ENCODE results near the gene THSD7A. TPM values are rescaled to one million over a fixed set of nuclear protein-coding genes. Genes with fewer than 3 reads are reported as not detected.

Gene THSD7A
- polyA plus RNA-seq, 1 experiment = 0.06 TPM

DNA sequence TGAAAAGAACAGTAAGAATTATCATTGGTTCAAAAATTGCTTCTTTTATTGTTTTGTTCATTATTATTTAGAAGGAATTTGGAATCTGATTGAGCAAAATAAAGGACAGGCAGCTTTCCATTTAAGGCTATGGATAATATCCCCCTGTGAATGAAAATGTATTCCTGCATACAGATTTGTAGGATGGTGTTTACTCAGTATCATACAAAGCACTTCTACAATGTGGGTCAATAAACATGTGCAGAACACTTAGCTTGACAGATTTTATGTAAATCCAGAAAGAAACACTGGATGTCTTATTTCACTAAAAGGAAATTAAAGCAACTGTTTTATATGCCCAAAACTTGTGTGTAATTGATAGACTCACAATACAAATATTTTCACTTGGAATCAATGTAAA, 189.7 kb downstream of the THSD7A start:
- Histone ChIP-seq H3K9me3 (ENCODE audit: control insufficient read depth, insufficient read depth, low read length) (no peaks in the 10 kb centered on the region), H3K4me3 (ENCODE audit: low read depth, low read length) (no peak overlapping the region), H3K27me3 (ENCODE audit: control insufficient read depth, insufficient read depth, low read length) (no peaks in the 10 kb centered on the region), H3K27ac (ENCODE audit: low read depth, low read length) (no peak overlapping the region)
- ChIA-PET POLR2A (no interaction called here), CTCF (no interaction called here)
- no peak for DNase-seq (ENCODE audit: low read depth, low spot score)
- TF ChIP-seq, protein P1, sequence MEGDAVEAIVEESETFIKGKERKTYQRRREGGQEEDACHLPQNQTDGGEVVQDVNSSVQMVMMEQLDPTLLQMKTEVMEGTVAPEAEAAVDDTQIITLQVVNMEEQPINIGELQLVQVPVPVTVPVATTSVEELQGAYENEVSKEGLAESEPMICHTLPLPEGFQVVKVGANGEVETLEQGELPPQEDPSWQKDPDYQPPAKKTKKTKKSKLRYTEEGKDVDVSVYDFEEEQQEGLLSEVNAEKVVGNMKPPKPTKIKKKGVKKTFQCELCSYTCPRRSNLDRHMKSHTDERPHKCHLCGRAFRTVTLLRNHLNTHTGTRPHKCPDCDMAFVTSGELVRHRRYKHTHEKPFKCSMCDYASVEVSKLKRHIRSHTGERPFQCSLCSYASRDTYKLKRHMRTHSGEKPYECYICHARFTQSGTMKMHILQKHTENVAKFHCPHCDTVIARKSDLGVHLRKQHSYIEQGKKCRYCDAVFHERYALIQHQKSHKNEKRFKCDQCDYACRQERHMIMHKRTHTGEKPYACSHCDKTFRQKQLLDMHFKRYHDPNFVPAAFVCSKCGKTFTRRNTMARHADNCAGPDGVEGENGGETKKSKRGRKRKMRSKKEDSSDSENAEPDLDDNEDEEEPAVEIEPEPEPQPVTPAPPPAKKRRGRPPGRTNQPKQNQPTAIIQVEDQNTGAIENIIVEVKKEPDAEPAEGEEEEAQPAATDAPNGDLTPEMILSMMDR (IDR thresholded peaks at IDR 0.05; ENCODE audit: low read depth, low read length) = no peak

DNA sequence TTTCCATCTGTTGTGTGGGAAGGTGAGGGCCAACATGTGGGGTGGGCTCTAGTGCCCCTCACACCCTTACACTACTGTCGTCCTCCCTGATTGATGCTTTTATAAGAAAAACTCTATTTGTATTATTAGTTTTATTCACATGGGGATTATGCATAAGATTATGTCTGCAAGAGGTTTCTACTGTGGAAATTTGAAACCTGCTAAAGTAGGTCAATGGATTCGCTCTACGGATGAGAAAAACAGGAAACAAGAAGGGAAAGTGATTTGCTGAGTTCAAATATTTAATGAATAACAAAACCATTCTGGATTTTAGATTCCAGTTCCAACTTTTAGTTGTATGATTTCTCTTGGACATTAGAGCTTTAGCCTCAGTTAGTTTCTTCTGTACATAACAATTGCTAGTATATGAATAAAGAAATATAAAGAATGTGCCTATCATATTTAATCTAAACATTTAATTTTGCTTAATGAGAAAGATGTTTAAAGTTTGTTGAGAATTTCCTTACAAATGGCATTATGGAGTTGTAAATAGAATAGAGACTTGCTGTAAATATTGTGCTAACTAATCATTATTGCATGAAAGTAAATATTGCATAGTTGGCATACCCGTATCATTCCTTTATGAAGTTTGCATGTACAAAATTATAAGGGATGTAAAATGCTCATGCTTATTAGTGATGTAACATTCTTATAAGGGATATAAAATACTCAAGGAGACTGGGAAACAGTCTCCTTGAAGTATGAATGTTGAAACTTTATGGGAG, 193.8 kb downstream of the THSD7A start:
- TF ChIP-seq, protein P1 (IDR thresholded peaks at IDR 0.05; ENCODE audit: low read depth, low read length) = no peak
- ChIA-PET POLR2A (no interaction called here), CTCF (no interaction called here)
- H3K9me3 ChIP-seq (ENCODE audit: control insufficient read depth, insufficient read depth, low read length) = no peaks in the 10 kb centered on the region
- no peaks in the 10 kb centered on the region for H3K27me3 ChIP-seq (ENCODE audit: control insufficient read depth, insufficient read depth, low read length)
- H3K4me3 ChIP-seq (ENCODE audit: low read depth, low read length) = no peak overlapping the region
- H3K27ac ChIP-seq (ENCODE audit: low read depth, low read length) = no peak overlapping the region
- DNase-seq (ENCODE audit: low read depth, low spot score) = no peak

DNA sequence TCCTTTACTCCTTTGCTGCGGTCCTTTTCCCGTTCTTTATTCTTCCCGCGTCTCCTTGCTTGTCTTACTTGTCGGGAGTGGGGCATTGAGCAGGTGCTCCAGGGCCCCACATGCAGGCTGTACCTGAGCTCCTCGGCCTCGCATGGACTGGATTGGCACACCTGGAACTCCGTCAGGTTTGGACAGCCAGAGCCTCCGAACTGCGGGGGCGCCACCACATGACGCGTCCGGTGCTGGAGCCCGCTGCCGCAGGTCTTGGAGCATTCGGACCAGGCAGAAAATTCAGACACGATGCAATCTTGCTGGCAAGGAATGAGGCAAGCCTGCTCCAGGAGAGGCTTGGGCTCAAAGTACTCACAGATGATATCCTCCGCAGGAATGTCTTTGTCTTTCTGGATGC, 195.7 kb downstream of the THSD7A start:
- POLR2A ChIA-PET = no interaction called here
- Histone ChIP-seq H3K27me3 (ENCODE audit: control insufficient read depth, insufficient read depth, low read length) (no peaks in the 10 kb centered on the region), H3K9me3 (ENCODE audit: control insufficient read depth, insufficient read depth, low read length) (no peaks in the 10 kb centered on the region), H3K27ac (ENCODE audit: low read depth, low read length) (no peak overlapping the region), H3K4me3 (ENCODE audit: low read depth, low read length) (no peak overlapping the region)
- TF ChIP-seq, protein P1 (IDR thresholded peaks at IDR 0.05; ENCODE audit: low read depth, low read length) = no peak
- CTCF ChIA-PET = no interaction called here
- DNase-seq (ENCODE audit: low read depth, low spot score) = no peak

DNA sequence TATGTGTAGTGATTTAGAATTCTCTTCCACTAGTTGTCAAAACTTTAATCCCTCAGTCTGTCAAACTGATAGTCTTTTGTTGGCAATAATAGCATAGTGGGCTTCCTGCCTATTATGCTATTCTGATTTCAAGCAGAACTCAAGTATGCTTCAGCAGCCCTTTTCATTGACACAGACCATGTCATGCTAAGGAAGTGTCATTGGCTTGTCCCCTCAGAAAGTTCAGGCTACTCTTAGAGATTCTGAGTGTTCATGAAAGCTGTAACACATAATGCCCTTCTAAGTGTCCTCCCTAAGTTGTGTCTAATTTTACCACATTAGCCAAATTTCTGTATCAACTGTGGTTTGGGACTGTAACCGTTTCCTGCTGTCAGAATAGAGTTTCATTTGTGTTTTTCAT, 198.7 kb downstream of the THSD7A start:
- DNase-seq (ENCODE audit: low read depth, low spot score) = no peak
- no peaks in the 10 kb centered on the region for H3K9me3 ChIP-seq (ENCODE audit: control insufficient read depth, insufficient read depth, low read length)
- ChIA-PET POLR2A (no interaction called here), CTCF (no interaction called here)
- H3K4me3 ChIP-seq (ENCODE audit: low read depth, low read length) = no peak overlapping the region
- no peak overlapping the region for H3K27ac ChIP-seq (ENCODE audit: low read depth, low read length)
- TF ChIP-seq, protein P1 (IDR thresholded peaks at IDR 0.05; ENCODE audit: low read depth, low read length) = no peak
- no peaks in the 10 kb centered on the region for H3K27me3 ChIP-seq (ENCODE audit: control insufficient read depth, insufficient read depth, low read length)

DNA sequence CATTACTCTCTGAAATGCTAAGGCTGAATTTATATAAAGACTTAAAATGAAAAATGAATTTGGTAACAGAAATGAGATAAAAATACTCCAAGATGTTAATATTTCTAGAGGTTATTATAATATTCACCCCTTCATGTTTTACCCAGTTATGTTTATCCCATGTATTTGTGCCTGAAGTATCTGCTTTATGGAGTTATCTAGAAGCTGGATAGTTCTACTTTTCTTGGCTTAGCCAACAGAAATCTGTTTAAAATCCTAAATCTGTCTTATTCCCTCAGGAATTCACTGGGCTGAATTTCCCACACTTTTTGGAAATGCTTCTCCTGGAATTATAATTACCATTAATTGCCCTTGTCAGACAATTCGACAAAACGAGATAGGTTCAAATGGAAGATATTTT, 201.6 kb downstream of the THSD7A start:
- no peaks in the 10 kb centered on the region for H3K27me3 ChIP-seq (ENCODE audit: control insufficient read depth, insufficient read depth, low read length)
- DNase-seq (ENCODE audit: low read depth, low spot score) = no peak
- POLR2A ChIA-PET = no interaction called here
- H3K27ac ChIP-seq (ENCODE audit: low read depth, low read length) = no peak overlapping the region
- TF ChIP-seq, protein P1 (IDR thresholded peaks at IDR 0.05; ENCODE audit: low read depth, low read length) = no peak
- no peak overlapping the region for H3K4me3 ChIP-seq (ENCODE audit: low read depth, low read length)
- H3K9me3 ChIP-seq (ENCODE audit: control insufficient read depth, insufficient read depth, low read length) = no peaks in the 10 kb centered on the region
- CTCF ChIA-PET = no interaction called here
